Measurements from ENCODE around the gene GSN. TPM values are rescaled to one million over a fixed set of nuclear protein-coding genes. Genes with fewer than 3 reads are reported as not detected.
A peak's percentile ranks its signal among the peaks of the same experiment; 100 is the strongest.

The GSN gene
- total and polyA plus RNA-seq, 2 of the 8 experiments (the other 6 are each of a cell fraction or from before 2014, with no cell fraction given): 52.3 to 94.5 TPM

DNA sequence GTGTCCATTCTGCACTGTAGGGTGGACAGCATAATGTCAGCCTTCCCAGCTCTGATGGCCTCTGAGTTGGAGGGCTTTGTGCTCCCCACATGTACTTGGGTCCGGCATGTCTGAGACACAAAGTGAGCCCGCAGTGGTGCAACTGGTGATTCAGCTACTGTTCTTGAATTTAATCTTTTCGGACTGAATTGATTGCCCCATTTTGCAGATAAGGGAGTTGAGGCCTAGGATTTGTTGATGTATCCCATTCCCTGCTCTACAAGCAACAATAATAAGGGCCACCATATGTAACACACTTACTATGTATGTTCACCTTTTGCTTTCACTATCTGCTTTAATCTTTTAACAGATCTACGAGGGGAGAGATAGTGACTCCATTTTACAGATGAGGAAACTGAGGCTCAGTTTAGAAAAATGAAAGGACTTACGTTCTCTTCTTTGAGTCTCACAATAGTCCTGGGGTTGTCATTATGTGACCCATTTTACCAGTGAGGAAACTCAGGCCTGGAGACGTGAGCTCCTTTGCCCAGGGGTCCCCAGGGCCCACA lies 4.5 kb downstream of the GSN start:
- Histone ChIP-seq H3K14ac (ENCODE audit: insufficient read length) (no peak overlapping the region), H3K79me2 (ENCODE audit: control insufficient read depth in 1 of 2, insufficient read depth in 2 of 2, low read length in 2 of 2) (peaks cover 0 to 5% of the 10 kb centered on the region in 2 experiments; a peak in 1 of 4 replicates), H2AK5ac (ENCODE audit: low read depth, low read length) (no peak overlapping the region), H4K5ac (ENCODE audit: insufficient read length, low read depth, low read length) (no peak overlapping the region), H2BK5ac (ENCODE audit: low read depth, low read length) (0 out of 2 replicates have a peak overlapping the region, but pooled peaks have one; percentile 5), H4K20me1 (replicated peaks in 1 of 2; ENCODE audit: control insufficient read depth in 1 of 2, insufficient read depth in 2 of 2, low read length in 2 of 2) (no peaks in the 10 kb centered on the region), H4K91ac (replicated peaks; ENCODE audit: insufficient read length, low read length) (no peak overlapping the region), H3K79me1 (ENCODE audit: low read depth, low read length) (no peaks in the 10 kb centered on the region), H3K23ac (ENCODE audit: insufficient read length) (no peak overlapping the region), H3K9me3 (ENCODE audit: insufficient read depth in 2 of 2, low read depth in 1 of 2, low read length in 1 of 2) (no peaks in the 10 kb centered on the region), H2BK12ac (ENCODE audit: low read depth, low read length) (no peak overlapping the region), H3K18ac (ENCODE audit: extremely low read depth, low read length) (no peak overlapping the region), H3K4me2 (ENCODE audit: insufficient read depth in 1 of 2, low read depth in 2 of 2, low read length in 2 of 2) (no peak overlapping the region), H3K9ac (replicated peaks in 1 of 4; ENCODE audit: extremely low read depth in 1 of 4, low read depth in 3 of 4, low read length in 3 of 4) (no peak overlapping the region), H2BK120ac (replicated peaks; ENCODE audit: low read depth, low read length) (no peak overlapping the region), H3K4me3 (ENCODE audit: extremely low read depth in 1 of 4, insufficient read depth in 2 of 4, low read depth in 3 of 4, low read length in 4 of 4) (no peak overlapping the region), H3K56ac (replicated peaks; ENCODE audit: insufficient read length, low read depth, low read length) (no peak overlapping the region), H3K27ac (ENCODE audit: low read depth, low read length) (no peak overlapping the region), H3K4ac (replicated peaks; ENCODE audit: insufficient read length, low read depth, low read length) (no peak overlapping the region), H3K4me1 (replicated peaks in 1 of 4; ENCODE audit: control insufficient read depth in 3 of 4, insufficient read depth in 4 of 4, low read length in 3 of 4) (peaks cover 4 to 20% (median 11%) of the 10 kb centered on the region in 4 experiments), H2AFZ (ENCODE audit: low read length) (no peak overlapping the region), H3K36me3 (ENCODE audit: control insufficient read depth in 2 of 4, insufficient read depth in 4 of 4, low read length in 3 of 4) (no peaks in the 10 kb centered on the region), H2BK20ac (ENCODE audit: low read length) (no peak overlapping the region), H3K27me3 (replicated peaks in 1 of 4; ENCODE audit: control insufficient read depth in 3 of 4, extremely low read depth in 1 of 4, insufficient read depth in 3 of 4, low read length in 3 of 4) (peaks cover 0 to 10% (median 7%) of the 10 kb centered on the region in 4 experiments; a peak in 6 of 7 replicates), H4K8ac (ENCODE audit: extremely low read depth, insufficient read depth, low read length) (no peak overlapping the region), H2BK15ac (ENCODE audit: low read length) (no peak overlapping the region), H3K23me2 (ENCODE audit: low read depth, low read length) (peaks cover 16% of the 10 kb centered on the region)
- WGBS, 2 experiments (ENCODE audit: extremely low coverage in 1 of 2, insufficient coverage in 1 of 2, insufficient read length in 1 of 2, insufficient replicate concordance in 2 of 2, low coverage in 1 of 2, low lambda C conversion rate in 2 of 2, missing lambda C conversion rate in 1 of 2): 94% methylated on average over 6 of the region's 6 CpGs; no CpG with 5 or more reads in 1 of the 2 experiments
- DNase-seq (ENCODE audit: low read depth in 1 of 2, low spot score in 2 of 2) (no peak), FAIRE-seq (no peak)
- ChIA-PET POLR2A (ENCODE audit: partially characterized antibody) (interaction anchor here (1.2 to 1.4 kb wide), 3 partner anchors 12 to 41 kb away, joined by 3 read pairs; no protein-coding TSS in a partner anchor), CTCF (ENCODE audit: partially characterized antibody) (interaction anchor here (0.8 to 6.1 kb wide), 11 partner anchors 13 to 127 kb away, joined by 3 to 39 read pairs (median 4); no protein-coding TSS in a partner anchor)
- no peak for TF ChIP-seq POLR2A (IDR thresholded peaks at IDR 0.05; ENCODE audit: control extremely low read depth in 1 of 2, low read depth in 2 of 2, low read length in 2 of 2)
- peak; percentile 71 for TF ChIP-seq KDM1A (IDR thresholded peaks at IDR 0.05; ENCODE audit: borderline replicate concordance, low read length)
- no peak for TF ChIP-seq SRF (IDR thresholded peaks at IDR 0.05; ENCODE audit: low read depth, low read length)
- TF ChIP-seq, protein P1, sequence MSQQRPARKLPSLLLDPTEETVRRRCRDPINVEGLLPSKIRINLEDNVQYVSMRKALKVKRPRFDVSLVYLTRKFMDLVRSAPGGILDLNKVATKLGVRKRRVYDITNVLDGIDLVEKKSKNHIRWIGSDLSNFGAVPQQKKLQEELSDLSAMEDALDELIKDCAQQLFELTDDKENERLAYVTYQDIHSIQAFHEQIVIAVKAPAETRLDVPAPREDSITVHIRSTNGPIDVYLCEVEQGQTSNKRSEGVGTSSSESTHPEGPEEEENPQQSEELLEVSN (IDR thresholded peaks at IDR 0.05): no peak
- TF ChIP-seq RNF2 (IDR thresholded peaks at IDR 0.05; ENCODE audit: borderline replicate concordance, low read depth, low read length, missing control alignments, poor library complexity, severe bottlenecking): no peak

Data from H1 (cell line).